NCI-H524 treated with DMSO at 0.1 percent for 48 hours (cell line): ENCODE measurements around the gene SH2D6.
"Not testable (repeated sequence)": the region's sequence is repeated elsewhere in the genome, so short reads cannot be mapped to it uniquely, and the experiment has no call there.

Experiments
- DNase-seq: peaks from one replicate; lab custom pipeline; 2025; lab: John Stamatoyannopoulos, UW

SH2D6 gene

DNA sequence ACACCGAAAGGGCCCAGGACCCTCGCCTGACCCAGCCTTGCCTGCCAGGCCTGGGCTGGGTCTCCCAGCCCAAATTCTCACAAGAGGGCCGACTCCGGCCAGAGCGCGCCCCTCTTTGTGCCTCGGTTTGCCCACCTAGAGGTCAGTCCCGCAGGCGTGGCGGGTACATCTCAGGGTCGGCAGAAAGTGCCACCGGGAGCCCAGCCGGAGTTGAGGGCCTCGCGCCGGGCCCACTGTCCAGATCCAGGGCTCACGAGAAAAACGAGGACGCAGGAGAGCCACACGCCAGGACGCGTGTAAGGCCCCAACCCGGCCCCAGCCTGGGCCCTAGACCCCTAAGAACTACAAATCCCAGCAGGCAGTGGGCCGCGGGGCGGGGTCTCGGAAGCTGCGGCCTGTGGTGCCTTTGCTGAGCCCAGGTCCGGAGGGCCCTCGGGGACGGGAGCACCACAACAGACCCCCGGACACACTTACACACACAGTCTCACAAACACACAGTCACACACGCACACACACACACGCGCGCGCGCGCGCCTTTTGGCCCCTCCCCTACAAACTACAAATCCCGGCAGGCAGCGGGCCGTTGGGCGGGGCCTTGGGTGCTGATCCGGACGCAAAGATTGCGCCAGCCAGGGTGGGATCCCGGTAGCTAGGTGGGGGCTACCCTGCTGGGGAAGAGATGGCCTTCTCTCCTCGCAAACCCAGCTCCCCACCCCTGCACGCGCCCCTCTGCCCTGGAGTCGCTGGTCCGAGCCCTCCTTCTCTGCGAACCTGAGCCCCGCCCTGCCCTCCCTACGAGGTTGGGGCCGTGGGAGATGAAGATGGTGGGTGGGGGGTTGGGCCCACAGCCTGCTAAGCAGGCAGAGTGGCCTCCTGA lies at the start of gene SH2D6:
TSS of gene SH2D6 (plus strand) at position 583 of the 877 bp plus-strand sequence. CDS start 10,752 bp downstream, outside the sequence.
- no peak for DNase-seq

DNA sequence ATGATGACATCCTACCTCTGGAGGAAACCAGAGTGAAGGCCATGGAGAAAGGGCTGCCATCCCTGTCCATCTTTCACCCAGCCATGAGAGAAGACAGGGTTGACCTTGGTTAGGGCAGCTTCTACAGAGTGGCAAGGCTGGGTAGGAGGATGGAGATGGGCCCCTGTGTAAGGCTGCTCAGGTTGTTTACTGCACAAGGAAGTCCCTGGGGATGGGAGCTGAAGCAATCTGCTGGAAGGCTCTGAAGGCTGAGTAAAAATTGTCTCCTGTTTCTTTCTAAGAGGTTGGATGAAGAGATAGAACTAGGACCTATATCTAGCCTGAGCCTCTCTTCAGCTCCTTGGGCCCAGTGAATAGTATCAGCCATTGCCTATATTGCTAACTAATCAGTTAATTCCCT lies 49.6 kb upstream of the SH2D6 start:
- DNase-seq, result no peak

DNA sequence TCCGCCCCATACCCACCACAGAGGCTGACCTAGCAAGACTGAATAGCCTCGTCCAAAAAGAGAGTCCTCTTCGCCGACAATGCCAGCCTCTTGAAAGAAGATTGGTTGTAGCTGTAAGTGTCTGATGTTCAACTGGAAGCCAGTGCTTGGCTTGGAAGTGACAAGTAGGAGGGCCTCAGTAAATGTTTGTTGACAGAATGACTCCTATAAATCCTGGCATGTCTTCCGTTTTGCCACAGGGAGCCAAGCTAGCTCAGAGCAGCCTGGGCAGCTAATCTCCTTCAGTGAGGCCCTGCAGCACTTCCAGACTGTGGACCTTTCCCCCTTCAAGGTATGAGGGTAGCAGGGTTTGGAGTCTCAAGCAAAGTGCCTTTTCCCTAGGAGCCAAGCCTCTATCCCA lies 49.0 kb upstream of the SH2D6 start:
- DNase-seq, result no peak

GRCh38 chr2:85371045-85371444 lies 47.5 kb upstream of the SH2D6 start:
- no peak for DNase-seq

DNA sequence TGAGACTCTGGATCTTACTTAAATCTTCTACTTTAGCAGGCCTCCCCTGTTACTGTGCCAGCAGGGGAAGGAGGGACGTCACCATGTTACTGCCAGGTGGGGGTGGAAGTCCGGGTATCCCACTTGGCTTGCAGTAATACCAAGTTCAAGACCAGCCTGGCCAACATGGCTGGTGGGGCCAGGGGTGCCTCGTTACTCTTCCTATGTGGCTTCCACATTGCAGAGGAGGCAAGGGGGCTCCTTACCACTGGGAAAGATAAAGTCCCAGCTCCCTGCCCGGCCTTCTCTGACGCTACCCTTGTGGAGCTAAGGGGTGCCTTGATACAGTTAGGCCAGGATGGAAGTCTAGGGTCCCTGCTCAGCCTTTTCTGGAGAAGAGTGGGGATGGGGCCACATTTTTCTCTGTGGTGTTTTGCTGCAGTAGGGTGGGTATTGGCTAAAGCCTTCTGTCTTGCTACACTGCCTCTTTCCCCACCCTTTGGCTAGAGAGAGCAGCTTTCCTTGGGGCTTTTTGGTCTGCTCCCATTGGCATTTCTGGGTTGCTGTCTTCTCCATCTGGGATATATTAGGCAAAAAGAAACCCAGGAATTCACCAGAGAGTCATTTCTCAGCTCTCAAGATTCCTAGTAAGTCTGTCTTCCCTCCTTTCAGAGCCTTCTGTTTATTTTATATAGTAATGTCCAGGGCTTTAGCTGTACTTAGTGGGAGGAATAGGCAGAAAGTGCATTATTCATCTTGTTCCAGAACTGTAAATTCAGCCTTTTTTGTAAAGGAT lies 42.0 kb upstream of the SH2D6 start:
- no peak for DNase-seq

- no peak for DNase-seq
Measured at GRCh38 chr2:85377083-85377482, 41.4 kb upstream of the SH2D6 start.

GRCh38 chr2:85378257-85378656 lies 40.3 kb upstream of the SH2D6 start:
- DNase-seq, result no peak

GRCh38 chr2:85380048-85380447 lies 38.5 kb upstream of the SH2D6 start:
- DNase-seq, result no peak

DNA sequence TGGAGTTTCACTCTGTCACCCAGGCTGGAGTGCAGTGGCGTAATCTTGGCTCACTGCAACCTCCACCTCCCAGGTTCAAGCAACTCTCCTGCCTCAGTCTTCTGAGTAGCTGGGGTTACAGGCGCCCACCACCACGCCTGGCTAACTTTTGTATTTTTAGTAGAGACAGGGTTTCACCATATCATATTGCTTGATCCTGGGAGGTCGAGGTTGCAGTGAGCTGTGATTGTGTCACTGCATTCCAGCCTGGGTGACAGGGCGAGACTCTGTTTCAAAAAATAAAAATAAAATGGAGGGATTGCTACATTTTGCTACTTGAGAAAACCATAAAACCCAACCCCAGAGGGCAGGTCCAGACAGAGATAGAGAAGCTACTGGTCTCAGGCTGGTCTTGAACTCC lies 35.4 kb upstream of the SH2D6 start:
- not testable (repeated sequence) for DNase-seq

GRCh38 chr2:85383850-85384249 lies 34.7 kb upstream of the SH2D6 start:
- no peak for DNase-seq

- DNase-seq, result no peak
Measured at GRCh38 chr2:85385746-85386145, 32.8 kb upstream of the SH2D6 start.

GRCh38 chr2:85387754-85388153 lies 30.8 kb upstream of the SH2D6 start:
- no peak for DNase-seq

GRCh38 chr2:85388878-85389538 lies 29.5 kb upstream of the SH2D6 start:
- no peak for DNase-seq

DNA sequence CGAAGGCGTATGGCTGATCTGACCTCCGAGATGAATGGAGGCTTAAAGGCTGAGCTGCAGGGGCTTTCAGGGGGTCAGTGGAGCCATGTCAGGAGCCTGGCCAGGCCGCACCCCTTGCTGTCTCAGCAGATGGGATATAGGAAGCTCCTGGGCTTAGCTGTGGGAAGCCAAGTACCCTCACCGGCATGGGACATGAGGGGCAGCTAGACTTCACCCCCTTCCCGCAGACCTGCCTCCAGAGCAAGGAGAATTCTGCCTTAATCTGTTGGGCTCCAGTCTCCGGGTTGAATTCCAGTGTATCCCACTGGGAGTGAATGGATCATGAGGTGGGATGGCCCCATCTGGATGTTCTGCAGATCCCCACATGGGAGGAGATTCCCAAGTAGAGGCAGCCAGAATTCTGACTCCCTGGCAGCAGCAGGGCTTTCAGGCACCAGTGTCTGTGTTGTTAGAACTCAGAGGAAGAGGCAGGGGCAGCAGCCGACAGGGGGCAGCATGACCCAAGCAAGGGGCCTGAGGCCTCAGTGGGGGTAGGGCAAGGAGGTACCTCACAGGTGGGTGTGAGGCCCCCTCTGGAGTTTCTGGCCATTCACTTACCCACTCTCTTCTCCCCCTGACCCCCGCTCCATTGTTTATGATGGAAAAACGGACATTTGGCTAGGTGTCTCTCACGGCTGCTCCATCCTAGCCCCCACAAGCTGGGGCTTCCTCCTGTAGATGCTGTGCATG lies 27.4 kb upstream of the SH2D6 start:
- DNase-seq, result no peak

- no peak for DNase-seq
Measured at GRCh38 chr2:85393836-85394235, 24.7 kb upstream of the SH2D6 start.

GRCh38 chr2:85394261-85394681 lies 24.2 kb upstream of the SH2D6 start:
- DNase-seq, result no peak

DNA sequence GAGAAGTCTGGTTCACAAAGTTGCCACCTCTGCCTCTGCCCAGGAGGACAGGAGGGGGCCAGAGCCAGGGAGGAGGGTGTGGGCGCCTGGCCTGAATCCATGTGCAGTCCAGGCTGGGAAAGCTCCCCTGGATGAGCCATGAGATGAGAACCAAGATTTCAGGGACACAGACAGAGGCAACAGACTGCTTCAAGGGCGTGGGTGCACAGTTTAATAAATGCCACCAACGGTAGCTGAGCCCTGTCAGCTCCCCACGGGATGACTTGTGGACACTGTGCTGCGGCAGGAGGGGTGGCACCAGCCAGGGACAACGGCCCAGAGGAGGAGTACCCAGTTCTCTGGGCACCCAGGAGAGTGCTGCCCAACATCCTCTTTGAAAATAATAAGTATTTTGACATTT lies 23.5 kb upstream of the SH2D6 start:
- DNase-seq, result no peak

- no peak for DNase-seq
Measured at GRCh38 chr2:85395912-85396475, 22.5 kb upstream of the SH2D6 start.

- DNase-seq, result no peak
Measured at GRCh38 chr2:85396531-85397470, 21.7 kb upstream of the SH2D6 start.

- no peak for DNase-seq
Measured at GRCh38 chr2:85397925-85398331, 20.6 kb upstream of the SH2D6 start.
